SJSA1 (cell line): ENCODE data around the gene TTC38. TPM values are rescaled to one million over a fixed set of nuclear protein-coding genes. Genes with fewer than 3 reads are reported as not detected.

ENCODE experiments used
- DNase-seq, 2 experiments: peaks; one replicate each; pipeline ENCODE4 v3.0.0-alpha.2; 2015 to 2020; ENCODE audit warnings: low spot score in 2 of 2, low read depth in 1 of 2
- H3K27ac ChIP-seq: fragments of 250-450 bp; sonication (Bioruptor Pico); 2 replicates; pipeline ENCODE4 v1.5.1; 2020; ENCODE audit warnings: mild to moderate bottlenecking, moderate library complexity
- H3K27me3 ChIP-seq: fragments of 250-450 bp; sonication (Bioruptor Pico); replicated peaks from 2 replicates; pipeline ENCODE4 v1.5.1; 2020; ENCODE audit warnings: mild to moderate bottlenecking, moderate library complexity
- H3K36me3 ChIP-seq: fragments of 250-450 bp; sonication (Bioruptor Pico); 2 replicates; pipeline ENCODE4 v1.5.1; 2020; ENCODE audit warnings: mild to moderate bottlenecking
- H3K4me1 ChIP-seq: fragments of 250-450 bp; sonication (Bioruptor Pico); replicated peaks from 2 replicates; pipeline ENCODE4 v1.6.1; 2021; ENCODE audit warnings: mild to moderate bottlenecking
- H3K4me3 ChIP-seq: fragments of 250-450 bp; sonication (Bioruptor Pico); 2 replicates; pipeline ENCODE4 v1.5.1; 2020; ENCODE audit warnings: mild to moderate bottlenecking
- H3K9me3 ChIP-seq: fragments of 250-450 bp; sonication (Bioruptor Pico); replicated peaks from 2 replicates; pipeline ENCODE4 v1.5.1; 2020; ENCODE audit warnings: mild to moderate bottlenecking
- total RNA-seq: library from RNA; depleted of rRNA; stranded (reverse); fragments of >200 nt; shearing (Covaris generic); gene quantifications from 2 replicates; pipeline ENCODE4 v1.2.3, GENCODE V29; 2014

Gene TTC38
- total RNA-seq, 1 experiment from 2014 or later, result 58.1 TPM

DNA sequence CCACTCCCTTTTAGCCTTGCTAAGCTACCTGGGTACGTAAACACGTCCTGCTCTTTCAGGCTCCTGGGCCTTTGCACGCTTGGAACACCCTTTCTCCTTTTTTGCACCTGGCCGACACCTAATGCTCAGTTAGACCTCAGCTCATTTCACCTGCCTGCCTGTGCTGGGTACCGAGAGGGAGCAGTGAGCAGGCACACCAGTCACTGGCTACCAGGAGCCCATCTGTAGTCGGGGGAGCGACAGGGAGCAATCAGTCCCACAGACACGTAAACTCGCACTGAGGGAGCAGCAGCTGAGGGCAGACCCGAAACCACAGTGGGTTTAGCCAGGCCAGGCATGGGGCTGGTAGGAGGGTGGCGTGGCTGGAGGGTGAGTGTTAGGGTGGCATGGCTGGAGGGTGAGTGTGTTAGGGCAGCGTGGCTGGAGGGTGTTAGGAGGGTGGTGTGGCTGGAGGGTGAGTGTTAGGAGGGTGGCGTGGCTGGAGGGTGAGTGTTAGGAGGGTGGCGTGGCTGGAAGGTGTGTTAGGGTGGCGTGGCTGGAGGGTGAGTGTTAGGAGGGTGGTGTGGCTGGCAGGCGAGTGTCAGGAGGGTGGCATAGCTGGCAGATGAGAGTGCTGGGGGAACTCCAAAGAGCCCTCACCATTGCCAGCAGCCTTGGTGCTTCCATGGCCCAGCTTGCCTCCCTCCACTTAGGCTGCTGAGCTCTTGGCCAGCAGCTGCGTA lies 22.5 kb downstream of the TTC38 start:
- Histone ChIP-seq H3K36me3 (peaks cover 39% of the 10 kb centered on the region), H3K9me3 (no peaks in the 10 kb centered on the region)
- no peak for DNase-seq

DNA sequence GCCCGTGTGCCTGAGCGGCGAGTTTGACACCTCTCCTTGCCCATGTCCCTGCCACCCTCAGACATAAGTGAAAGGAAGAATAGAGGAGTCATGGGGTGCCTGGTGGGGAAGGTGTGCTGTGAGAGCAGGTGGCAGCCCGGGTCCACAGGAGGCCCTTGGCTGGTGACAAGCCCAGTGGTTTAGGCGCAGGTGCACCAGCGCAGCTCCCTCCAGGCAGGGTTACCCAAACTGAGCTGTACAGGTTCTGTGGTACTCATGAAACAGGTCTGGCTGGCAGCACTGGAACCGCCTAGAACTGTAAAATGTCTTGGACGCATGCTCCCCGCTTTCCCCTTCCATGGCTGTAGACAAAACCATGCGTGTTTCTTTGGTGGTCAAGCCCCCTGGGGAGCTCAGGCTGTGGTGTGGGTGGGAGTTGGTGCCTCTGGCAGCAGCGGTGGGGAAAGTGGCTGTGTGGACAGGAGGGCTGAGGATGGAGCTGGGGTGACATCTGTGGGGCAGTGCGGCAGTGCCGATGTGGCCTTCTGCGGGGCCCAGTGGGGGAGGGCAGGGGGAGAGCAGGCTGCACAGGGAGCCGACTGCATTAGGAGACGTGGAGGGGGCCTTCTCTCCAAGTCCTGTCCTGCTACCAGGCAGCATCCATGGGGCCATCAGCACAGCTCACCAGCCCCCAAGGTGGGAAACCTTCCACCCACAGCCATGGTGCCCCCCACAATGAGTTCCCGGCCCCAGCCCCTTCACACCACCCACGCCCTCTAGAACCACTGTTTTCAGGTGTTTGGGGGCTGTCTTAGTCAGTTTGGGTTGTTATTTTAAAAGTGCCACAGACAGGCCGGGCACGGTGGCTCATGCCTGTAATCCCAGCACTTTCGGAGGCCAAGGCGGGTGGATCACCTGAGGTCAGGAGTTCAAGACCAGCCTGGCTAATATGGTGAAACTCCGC lies 23.3 kb downstream of the TTC38 start:
- Histone ChIP-seq H3K9me3 (no peaks in the 10 kb centered on the region), H3K4me1 (peaks cover 11% of the 10 kb centered on the region), H3K27ac (no peak overlapping the region), H3K4me3 (no peak overlapping the region), H3K27me3 (no peaks in the 10 kb centered on the region), H3K36me3 (peaks cover 34% of the 10 kb centered on the region)
- no peak for DNase-seq

More for the DNA sequence above, 22.5 kb downstream of the TTC38 start:
- no peak overlapping the region for H3K27ac ChIP-seq
- H3K4me1 ChIP-seq, result peaks cover 3% of the 10 kb centered on the region
- H3K4me3 ChIP-seq, result no peak overlapping the region
- no peaks in the 10 kb centered on the region for H3K27me3 ChIP-seq

DNA sequence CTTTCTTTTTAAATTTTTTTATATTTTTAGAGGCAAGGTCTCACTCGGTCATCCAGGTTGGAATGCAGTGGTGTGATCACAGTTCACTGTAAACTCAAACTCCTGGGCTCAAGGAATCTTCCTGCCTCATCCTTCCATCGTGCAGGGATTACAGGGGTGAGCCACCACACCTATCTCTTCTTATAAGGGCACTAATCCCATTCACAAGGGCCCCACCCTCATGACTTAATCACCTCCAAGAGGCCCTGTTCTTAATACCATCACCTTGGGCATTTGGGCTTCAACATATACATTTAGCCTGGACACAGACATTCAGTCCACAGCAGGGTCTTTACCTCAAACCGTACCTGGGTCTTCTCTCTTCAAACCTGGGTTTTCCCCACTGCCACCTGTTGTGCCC lies 24.4 kb downstream of the TTC38 start:
- Histone ChIP-seq H3K36me3 (peaks cover 32% of the 10 kb centered on the region), H3K4me1 (peaks cover 14% of the 10 kb centered on the region), H3K27ac (no peak overlapping the region), H3K9me3 (no peaks in the 10 kb centered on the region), H3K4me3 (no peak overlapping the region), H3K27me3 (no peaks in the 10 kb centered on the region)
- no peak for DNase-seq

DNA sequence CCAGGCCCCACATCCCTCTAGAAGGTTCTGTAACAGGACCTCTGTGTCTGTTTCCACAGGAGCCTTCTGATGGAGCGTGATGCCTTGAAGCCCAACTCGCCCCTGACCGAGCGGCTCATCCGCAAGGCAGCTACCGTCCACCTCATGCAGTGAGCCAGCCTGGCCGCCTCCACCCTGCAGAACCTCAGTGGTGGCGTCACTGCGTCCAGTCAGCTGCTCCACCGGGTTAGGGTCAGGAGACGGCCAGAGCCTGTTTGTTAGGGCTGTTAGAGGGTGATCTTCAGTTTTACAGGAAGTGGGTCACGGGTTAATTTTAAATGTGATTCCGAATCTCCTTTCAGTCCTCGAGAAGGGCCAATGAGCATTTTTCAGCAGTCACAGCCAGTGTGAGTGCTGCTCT lies 24.9 kb downstream of the TTC38 start:
- peaks cover 35% of the 10 kb centered on the region for H3K36me3 ChIP-seq
- H3K9me3 ChIP-seq, result no peaks in the 10 kb centered on the region
- DNase-seq, result no peak
- peaks cover 17% of the 10 kb centered on the region for H3K4me1 ChIP-seq
- no peaks in the 10 kb centered on the region for H3K27me3 ChIP-seq
- H3K4me3 ChIP-seq, result no peak overlapping the region
- no peak overlapping the region for H3K27ac ChIP-seq

DNA sequence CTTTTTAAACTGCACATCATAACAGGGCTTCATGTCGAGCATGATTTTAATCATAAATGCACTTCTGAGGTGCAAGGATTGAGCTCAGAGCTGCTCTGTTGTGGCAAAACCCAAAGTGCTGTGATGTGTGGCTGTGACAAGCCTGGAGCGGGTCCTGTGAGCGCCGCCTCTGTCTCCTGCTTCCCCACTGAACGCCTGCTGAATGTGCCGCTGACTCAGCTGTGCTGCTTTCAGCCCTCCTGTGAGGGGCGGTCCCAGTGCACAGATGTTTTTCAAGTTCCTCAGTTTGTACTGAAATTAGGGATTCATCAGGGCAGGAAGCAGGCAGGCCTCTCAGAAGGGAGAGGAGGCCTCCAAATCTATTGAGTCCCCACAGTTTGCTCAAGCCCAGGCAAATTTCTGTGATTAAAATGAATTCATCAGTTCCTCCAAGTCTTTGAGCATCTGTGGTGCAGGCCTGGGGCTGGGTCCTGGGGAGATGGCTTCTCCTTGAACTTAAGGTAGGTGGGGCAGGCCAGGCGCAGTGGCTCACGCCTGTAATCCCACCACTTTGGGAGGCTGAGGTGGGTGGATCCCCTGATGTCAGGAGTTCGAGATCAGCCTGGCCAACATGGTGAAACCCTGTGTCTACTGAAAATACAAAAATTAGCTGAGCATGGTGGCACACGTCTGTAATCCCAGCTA lies 25.9 kb downstream of the TTC38 start:
- DNase-seq, result no peak
- Histone ChIP-seq H3K4me1 (peaks cover 25% of the 10 kb centered on the region), H3K27ac (no peak overlapping the region), H3K27me3 (no peaks in the 10 kb centered on the region), H3K4me3 (no peak overlapping the region), H3K9me3 (no peaks in the 10 kb centered on the region), H3K36me3 (peaks cover 40% of the 10 kb centered on the region)

DNA sequence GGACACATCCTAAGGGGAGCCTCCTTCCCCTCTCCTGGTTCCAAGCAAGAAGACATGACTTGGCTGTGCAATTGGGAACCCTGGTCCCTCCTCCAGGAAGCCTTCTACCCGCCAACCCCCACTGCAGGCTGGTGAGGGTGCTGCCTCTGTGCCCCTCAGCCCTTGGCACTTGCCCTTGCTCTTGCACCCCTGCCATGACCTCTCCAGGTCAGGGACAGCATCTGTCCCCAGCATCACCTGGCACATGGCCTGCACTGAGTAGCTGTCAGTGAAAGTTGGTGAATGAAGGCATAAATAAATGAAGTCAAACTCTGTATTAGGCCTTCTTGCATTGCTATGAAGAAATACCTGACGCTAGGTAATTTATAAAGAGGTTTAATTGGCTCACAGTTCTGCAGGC lies 27.0 kb downstream of the TTC38 start:
- Histone ChIP-seq H3K4me1 (peaks cover 25% of the 10 kb centered on the region), H3K27me3 (no peaks in the 10 kb centered on the region), H3K36me3 (peaks cover 49% of the 10 kb centered on the region), H3K4me3 (no peak overlapping the region), H3K27ac (no peak overlapping the region), H3K9me3 (no peaks in the 10 kb centered on the region)
- DNase-seq, result no peak

DNA sequence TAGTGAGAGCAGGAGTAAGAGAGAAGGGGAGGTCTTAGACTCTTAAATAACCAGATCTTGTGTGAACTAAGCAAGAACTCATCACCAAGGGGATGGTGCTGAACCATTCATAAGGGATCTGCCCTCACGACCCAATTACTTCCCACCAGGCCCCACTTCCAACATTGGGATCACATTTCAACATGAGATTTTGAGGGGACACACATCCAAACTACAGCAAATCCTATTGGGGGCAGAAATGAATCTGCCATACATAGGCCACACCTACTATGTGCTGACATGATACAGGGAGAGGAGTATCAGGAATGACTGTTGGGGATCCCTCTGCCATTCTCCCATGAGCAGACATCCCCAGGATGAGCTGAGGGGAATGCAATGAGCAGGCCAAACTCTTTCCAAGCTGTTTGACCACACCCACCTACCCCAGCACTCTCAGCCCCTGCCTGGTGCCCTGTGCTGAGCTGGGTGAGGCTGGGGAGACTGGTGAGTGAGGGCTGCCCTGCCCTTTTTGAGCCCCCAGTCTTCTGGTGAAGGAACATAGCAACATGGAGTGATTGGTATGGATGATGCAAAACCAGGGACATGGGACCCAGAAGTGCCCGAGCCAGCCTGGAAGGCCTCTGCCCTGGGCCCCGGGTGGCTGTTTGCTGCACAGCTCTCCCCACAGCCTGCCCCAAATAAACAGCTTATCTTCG lies 27.6 kb downstream of the TTC38 start:
- Histone ChIP-seq H3K4me3 (peak overlapping the region; percentile 80), H3K27me3 (no peaks in the 10 kb centered on the region), H3K9me3 (no peaks in the 10 kb centered on the region), H3K4me1 (peaks cover 25% of the 10 kb centered on the region), H3K36me3 (peaks cover 55% of the 10 kb centered on the region), H3K27ac (peak overlapping the region; percentile 84)
- no peak for DNase-seq

DNA sequence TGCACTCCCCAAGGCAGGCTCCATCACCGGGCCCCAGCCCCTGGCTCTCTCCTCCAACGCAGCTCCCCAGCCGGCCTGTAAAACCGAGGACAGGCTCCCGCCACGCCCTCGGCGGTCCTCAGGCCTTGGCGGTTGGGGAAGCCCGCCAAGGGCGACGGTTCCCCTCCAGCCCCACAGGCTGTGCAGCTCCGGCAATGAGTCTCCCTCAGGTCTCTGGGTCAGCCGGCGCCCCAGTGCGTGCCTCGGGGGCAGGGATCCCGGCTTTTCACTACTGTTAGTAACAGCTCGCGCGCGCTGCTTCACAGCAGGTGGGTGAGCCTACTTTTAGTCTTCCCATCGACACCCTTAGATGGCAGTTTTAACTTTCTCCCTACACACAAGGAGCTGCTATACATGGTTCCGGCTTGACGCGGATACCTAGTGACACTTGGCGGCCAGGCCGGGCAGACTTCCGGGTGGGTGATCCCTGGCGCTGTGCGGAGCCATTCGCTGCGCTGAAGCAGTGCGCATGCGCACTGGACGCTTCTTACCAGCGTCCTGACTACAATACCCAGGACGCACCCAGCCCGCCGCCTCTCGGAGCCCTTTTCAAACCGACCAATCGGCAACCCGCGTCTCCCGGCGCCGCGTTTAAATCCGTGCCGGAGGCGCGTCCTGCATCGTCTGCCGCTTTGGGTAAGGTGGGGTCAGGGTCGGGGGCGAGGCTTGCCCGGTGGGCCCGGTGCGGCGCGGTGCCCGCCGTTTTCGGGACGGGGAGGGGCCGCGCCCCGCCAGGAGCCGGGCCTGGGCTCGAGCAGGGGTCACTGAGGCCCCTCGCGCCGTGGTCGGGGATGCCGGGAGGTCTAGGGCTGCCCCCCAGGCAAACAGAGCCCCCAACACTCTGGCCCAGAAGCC lies 28.7 kb downstream of the TTC38 start, which contains the start of gene GTSE1:
Gene GTSE1, plus strand, starts transcription at position 614 of the 894 bp plus-strand sequence. CDS start 531 bp downstream, outside the sequence.
- peak within 1 kb of the TSS; percentile 80 for H3K4me3 ChIP-seq
- peaks cover 59% of the 10 kb centered on the region for H3K36me3 ChIP-seq
- peak; percentile 94 to 99 for DNase-seq

DNA sequence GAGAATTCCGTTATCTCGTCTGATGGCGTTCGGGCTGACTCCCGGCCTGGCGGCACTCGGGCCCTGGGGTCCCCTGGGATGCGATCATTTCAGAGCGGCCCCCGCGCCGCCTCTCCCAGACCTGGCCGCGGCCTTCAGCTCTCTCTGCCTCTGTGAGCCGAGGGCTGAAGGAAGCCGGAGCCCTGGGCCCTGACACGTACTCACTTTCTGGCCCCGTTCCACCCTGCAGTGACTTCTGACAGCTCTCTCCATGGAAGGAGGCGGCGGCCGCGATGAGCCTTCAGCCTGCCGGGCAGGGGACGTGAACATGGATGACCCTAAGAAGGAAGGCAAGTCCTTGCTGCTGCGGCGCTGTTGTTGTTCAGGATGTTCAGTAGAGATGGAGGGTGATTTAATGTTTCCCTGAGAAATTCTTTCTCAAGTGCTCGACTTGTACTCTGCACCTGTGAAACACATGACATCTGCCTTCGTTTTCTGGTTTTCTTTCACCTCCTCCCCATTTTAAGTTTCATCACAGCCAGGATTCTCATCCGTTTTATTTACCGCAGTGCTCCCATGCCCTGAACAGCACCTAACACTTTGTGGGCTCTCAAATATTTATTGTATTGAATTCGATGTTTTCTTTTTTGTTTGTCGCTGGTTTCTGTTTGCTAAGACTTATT lies 29.5 kb downstream of the TTC38 start:
- Histone ChIP-seq H3K36me3 (peaks cover 56% of the 10 kb centered on the region), H3K9me3 (no peaks in the 10 kb centered on the region), H3K4me1 (peaks cover 25% of the 10 kb centered on the region), H3K4me3 (peak overlapping the region; percentile 80), H3K27ac (peak overlapping the region; percentile 84), H3K27me3 (no peaks in the 10 kb centered on the region)
- peak in 1 of 2 experiments; percentile 61 for DNase-seq

More for the DNA sequence above, 28.7 kb downstream of the TTC38 start, which contains the start of gene GTSE1:
- Histone ChIP-seq H3K9me3 (no peaks in the 10 kb centered on the region), H3K27me3 (no peaks in the 10 kb centered on the region), H3K27ac (peak within 1 kb of the TSS; percentile 84), H3K4me1 (peaks cover 25% of the 10 kb centered on the region)

DNA sequence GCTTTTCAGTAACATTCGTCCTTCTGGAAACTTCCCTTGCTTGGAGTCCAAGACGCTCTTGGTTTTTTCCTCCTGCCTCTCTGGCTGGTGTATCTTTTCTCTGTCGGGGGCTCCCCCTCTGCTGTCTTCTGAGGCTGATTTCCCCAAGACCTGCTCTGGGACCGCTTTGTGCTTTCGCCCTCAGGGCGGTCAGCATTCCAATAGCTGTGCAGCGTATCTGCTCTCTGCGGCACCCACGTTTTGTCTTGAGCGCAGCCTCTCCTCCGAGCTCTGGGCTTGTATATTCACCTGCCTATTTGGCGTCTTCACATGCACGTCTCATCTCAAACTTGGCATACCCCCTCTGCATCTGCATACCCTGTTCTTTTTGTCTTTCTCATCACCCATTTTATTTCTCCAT lies 31.3 kb downstream of the TTC38 start:
- Histone ChIP-seq H3K9me3 (no peaks in the 10 kb centered on the region), H3K27ac (no peak overlapping the region), H3K27me3 (no peaks in the 10 kb centered on the region), H3K36me3 (peaks cover 67% of the 10 kb centered on the region), H3K4me3 (no peak overlapping the region), H3K4me1 (peaks cover 33% of the 10 kb centered on the region)
- DNase-seq, result no peak

DNA sequence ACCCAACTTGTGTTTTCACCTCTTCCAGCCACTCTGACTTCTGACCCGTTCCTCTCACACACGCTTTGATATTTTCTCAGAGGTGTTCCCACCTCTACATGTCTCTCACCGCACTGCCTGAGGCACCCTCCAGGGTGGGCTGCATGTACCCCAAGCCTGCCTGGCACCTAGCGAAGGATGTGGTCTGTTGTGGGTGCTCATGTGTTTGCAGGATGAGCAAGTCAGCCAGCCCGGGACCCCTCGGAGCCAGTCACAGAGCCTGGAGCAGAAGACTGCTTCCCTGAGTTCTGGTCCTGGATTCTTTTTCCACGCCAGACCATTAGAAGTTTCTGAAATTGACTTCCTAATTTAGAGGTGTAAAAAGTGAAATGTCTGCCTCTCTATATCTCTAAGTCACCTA lies 32.7 kb downstream of the TTC38 start:
- Histone ChIP-seq H3K27me3 (no peaks in the 10 kb centered on the region), H3K4me1 (peaks cover 28% of the 10 kb centered on the region), H3K36me3 (peaks cover 81% of the 10 kb centered on the region), H3K9me3 (no peaks in the 10 kb centered on the region), H3K27ac (no peak overlapping the region), H3K4me3 (no peak overlapping the region)
- no peak for DNase-seq

DNA sequence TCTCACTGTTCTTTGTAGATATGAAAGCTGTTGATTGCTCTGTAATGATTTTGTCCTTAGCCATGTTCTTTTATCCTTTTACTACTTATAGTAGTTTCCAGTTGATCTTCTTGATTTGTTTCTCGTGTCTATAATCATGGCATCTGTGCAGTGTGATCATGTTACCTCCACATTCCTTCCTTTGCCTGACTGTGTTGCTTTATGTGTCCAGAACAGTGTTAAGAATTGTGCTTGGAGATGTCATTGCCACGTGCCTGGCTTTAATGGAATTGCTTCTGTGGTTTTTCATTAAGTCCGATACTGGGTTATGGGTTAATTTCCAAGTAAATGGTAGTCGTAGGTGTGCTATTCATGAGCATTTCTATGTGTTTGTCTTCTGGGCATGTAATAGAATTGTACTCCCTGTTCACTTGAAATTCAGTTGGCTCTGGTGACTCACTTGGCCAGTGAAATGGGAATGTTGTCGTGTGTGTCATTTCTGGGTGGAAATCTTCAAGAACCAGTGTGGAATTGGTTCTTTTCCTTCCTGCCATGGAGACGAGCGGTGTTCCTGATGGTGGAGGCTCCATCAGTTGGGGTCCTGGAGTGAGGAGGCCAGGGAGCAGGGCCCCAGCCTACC lies 35.6 kb downstream of the TTC38 start:
- Histone ChIP-seq H3K36me3 (peaks cover 90% of the 10 kb centered on the region), H3K27ac (no peak overlapping the region), H3K9me3 (no peaks in the 10 kb centered on the region), H3K4me1 (peaks cover 9% of the 10 kb centered on the region), H3K4me3 (no peak overlapping the region), H3K27me3 (no peaks in the 10 kb centered on the region)
- DNase-seq, result no peak
